ENCODE measurements around the gene FOXP2.

FOXP2 gene

GRCh38 chr7:114658216-114658615, 243.6 kb downstream of the FOXP2 start:
- Histone ChIP-seq H3K36me3 (ENCODE audit: control insufficient read depth in 5 of 5, insufficient read depth in 5 of 5, low read length in 5 of 5) (peaks cover 0 to 6% (median 0%) of the 10 kb centered on the region in 5 donors), H3K9ac (ENCODE audit: low read length in 5 of 5) (no peak overlapping the region), H3K9me3 (ENCODE audit: control insufficient read depth in 5 of 5, low read length in 5 of 5) (no peaks in the 10 kb centered on the region), H3K27ac (ENCODE audit: low read depth, low read length) (no peak overlapping the region), H3K27me3 (ENCODE audit: control insufficient read depth in 5 of 5, insufficient read depth in 4 of 5, low read length in 5 of 5) (no peaks in the 10 kb centered on the region), H3K4me3 (ENCODE audit: low read depth in 1 of 5, low read length in 5 of 5) (no peak overlapping the region), H3K4me1 (ENCODE audit: control insufficient read depth in 5 of 5, insufficient read depth in 5 of 5, low read length in 5 of 5) (peaks cover 0 to 6% (median 5%) of the 10 kb centered on the region in 5 donors)

- Histone ChIP-seq H3K27me3 (ENCODE audit: control insufficient read depth in 5 of 5, insufficient read depth in 4 of 5, low read length in 5 of 5) (no peaks in the 10 kb centered on the region), H3K9ac (ENCODE audit: low read length in 5 of 5) (no peak overlapping the region), H3K4me3 (ENCODE audit: low read depth in 1 of 5, low read length in 5 of 5) (no peak overlapping the region), H3K36me3 (ENCODE audit: control insufficient read depth in 5 of 5, insufficient read depth in 5 of 5, low read length in 5 of 5) (peaks cover 0 to 9% (median 0%) of the 10 kb centered on the region in 5 donors), H3K4me1 (ENCODE audit: control insufficient read depth in 5 of 5, insufficient read depth in 5 of 5, low read length in 5 of 5) (peaks cover 0 to 6% (median 5%) of the 10 kb centered on the region in 5 donors), H3K27ac (ENCODE audit: low read depth, low read length) (no peak overlapping the region), H3K9me3 (ENCODE audit: control insufficient read depth in 5 of 5, low read length in 5 of 5) (no peaks in the 10 kb centered on the region)
Measured at GRCh38 chr7:114659409-114660125, 245.0 kb downstream of the FOXP2 start.

- no peak overlapping the region for H3K4me3 ChIP-seq (ENCODE audit: low read depth in 1 of 5, low read length in 5 of 5)
- H3K9me3 ChIP-seq (ENCODE audit: control insufficient read depth in 5 of 5, low read length in 5 of 5), result no peaks in the 10 kb centered on the region
- no peak overlapping the region for H3K9ac ChIP-seq (ENCODE audit: low read length in 5 of 5)
- no peaks in the 10 kb centered on the region for H3K27me3 ChIP-seq (ENCODE audit: control insufficient read depth in 5 of 5, insufficient read depth in 4 of 5, low read length in 5 of 5)
- peaks cover 0 to 12% (median 0%) of the 10 kb centered on the region in 5 donors for H3K36me3 ChIP-seq (ENCODE audit: control insufficient read depth in 5 of 5, insufficient read depth in 5 of 5, low read length in 5 of 5)
- H3K4me1 ChIP-seq (ENCODE audit: control insufficient read depth in 5 of 5, insufficient read depth in 5 of 5, low read length in 5 of 5), result peaks cover 0 to 6% (median 5%) of the 10 kb centered on the region in 5 donors
- no peak overlapping the region for H3K27ac ChIP-seq (ENCODE audit: low read depth, low read length)
Measured at GRCh38 chr7:114660126-114660486, 245.5 kb downstream of the FOXP2 start.

- peaks cover 0 to 12% (median 0%) of the 10 kb centered on the region in 5 donors for H3K36me3 ChIP-seq (ENCODE audit: control insufficient read depth in 5 of 5, insufficient read depth in 5 of 5, low read length in 5 of 5)
- no peak overlapping the region for H3K27ac ChIP-seq (ENCODE audit: low read depth, low read length)
- no peaks in the 10 kb centered on the region for H3K27me3 ChIP-seq (ENCODE audit: control insufficient read depth in 5 of 5, insufficient read depth in 4 of 5, low read length in 5 of 5)
- H3K9ac ChIP-seq (ENCODE audit: low read length in 5 of 5), result no peak overlapping the region
- peaks cover 0 to 6% (median 5%) of the 10 kb centered on the region in 5 donors for H3K4me1 ChIP-seq (ENCODE audit: control insufficient read depth in 5 of 5, insufficient read depth in 5 of 5, low read length in 5 of 5)
- H3K4me3 ChIP-seq (ENCODE audit: low read depth in 1 of 5, low read length in 5 of 5), result no peak overlapping the region
- no peaks in the 10 kb centered on the region for H3K9me3 ChIP-seq (ENCODE audit: control insufficient read depth in 5 of 5, low read length in 5 of 5)
Measured at GRCh38 chr7:114660753-114661152, 246.1 kb downstream of the FOXP2 start.

- Histone ChIP-seq H3K9me3 (ENCODE audit: control insufficient read depth in 5 of 5, low read length in 5 of 5) (no peaks in the 10 kb centered on the region), H3K4me3 (ENCODE audit: low read depth in 1 of 5, low read length in 5 of 5) (no peak overlapping the region), H3K27ac (ENCODE audit: low read depth, low read length) (no peak overlapping the region), H3K36me3 (ENCODE audit: control insufficient read depth in 5 of 5, insufficient read depth in 5 of 5, low read length in 5 of 5) (peaks cover 0 to 12% (median 0%) of the 10 kb centered on the region in 5 donors), H3K27me3 (ENCODE audit: control insufficient read depth in 5 of 5, insufficient read depth in 4 of 5, low read length in 5 of 5) (no peaks in the 10 kb centered on the region), H3K9ac (ENCODE audit: low read length in 5 of 5) (no peak overlapping the region), H3K4me1 (ENCODE audit: control insufficient read depth in 5 of 5, insufficient read depth in 5 of 5, low read length in 5 of 5) (peaks cover 0 to 6% (median 3%) of the 10 kb centered on the region in 5 donors)
Measured at GRCh38 chr7:114662002-114662677, 247.5 kb downstream of the FOXP2 start.

- Histone ChIP-seq H3K27ac (ENCODE audit: low read depth, low read length) (no peak overlapping the region), H3K4me1 (ENCODE audit: control insufficient read depth in 5 of 5, insufficient read depth in 5 of 5, low read length in 5 of 5) (no peaks in the 10 kb centered on the region), H3K36me3 (ENCODE audit: control insufficient read depth in 5 of 5, insufficient read depth in 5 of 5, low read length in 5 of 5) (peaks cover 0 to 16% (median 0%) of the 10 kb centered on the region in 5 donors), H3K27me3 (ENCODE audit: control insufficient read depth in 5 of 5, insufficient read depth in 4 of 5, low read length in 5 of 5) (no peaks in the 10 kb centered on the region), H3K4me3 (ENCODE audit: low read depth in 1 of 5, low read length in 5 of 5) (no peak overlapping the region), H3K9me3 (ENCODE audit: control insufficient read depth in 5 of 5, low read length in 5 of 5) (no peaks in the 10 kb centered on the region), H3K9ac (ENCODE audit: low read length in 5 of 5) (no peak overlapping the region)
Measured at GRCh38 chr7:114663502-114663901, 248.9 kb downstream of the FOXP2 start.

GRCh38 chr7:114670676-114671075, 256.1 kb downstream of the FOXP2 start:
- H3K36me3 ChIP-seq (ENCODE audit: control insufficient read depth in 5 of 5, insufficient read depth in 5 of 5, low read length in 5 of 5), result peaks cover 0 to 6% (median 0%) of the 10 kb centered on the region in 5 donors

GRCh38 chr7:114671563-114672123, 257.0 kb downstream of the FOXP2 start:
- Histone ChIP-seq H3K4me3 (ENCODE audit: low read depth in 1 of 5, low read length in 5 of 5) (no peak overlapping the region), H3K27me3 (ENCODE audit: control insufficient read depth in 5 of 5, insufficient read depth in 4 of 5, low read length in 5 of 5) (no peaks in the 10 kb centered on the region), H3K9ac (ENCODE audit: low read length in 5 of 5) (no peak overlapping the region), H3K4me1 (ENCODE audit: control insufficient read depth in 5 of 5, insufficient read depth in 5 of 5, low read length in 5 of 5) (peaks cover 0 to 3% (median 0%) of the 10 kb centered on the region in 5 donors), H3K9me3 (ENCODE audit: control insufficient read depth in 5 of 5, low read length in 5 of 5) (no peaks in the 10 kb centered on the region), H3K36me3 (ENCODE audit: control insufficient read depth in 5 of 5, insufficient read depth in 5 of 5, low read length in 5 of 5) (peaks cover 0 to 6% (median 0%) of the 10 kb centered on the region in 5 donors), H3K27ac (ENCODE audit: low read depth, low read length) (no peak overlapping the region)

More at GRCh38 chr7:114670676-114671075, 256.1 kb downstream of the FOXP2 start:
- H3K9ac ChIP-seq (ENCODE audit: low read length in 5 of 5), result no peak overlapping the region
- H3K27ac ChIP-seq (ENCODE audit: low read depth, low read length), result no peak overlapping the region
- peaks cover 0 to 3% (median 0%) of the 10 kb centered on the region in 5 donors for H3K4me1 ChIP-seq (ENCODE audit: control insufficient read depth in 5 of 5, insufficient read depth in 5 of 5, low read length in 5 of 5)
- no peak overlapping the region for H3K4me3 ChIP-seq (ENCODE audit: low read depth in 1 of 5, low read length in 5 of 5)
- no peaks in the 10 kb centered on the region for H3K27me3 ChIP-seq (ENCODE audit: control insufficient read depth in 5 of 5, insufficient read depth in 4 of 5, low read length in 5 of 5)
- H3K9me3 ChIP-seq (ENCODE audit: control insufficient read depth in 5 of 5, low read length in 5 of 5), result no peaks in the 10 kb centered on the region

GRCh38 chr7:114678116-114678515, 263.5 kb downstream of the FOXP2 start:
- Histone ChIP-seq H3K27me3 (ENCODE audit: control insufficient read depth in 5 of 5, insufficient read depth in 4 of 5, low read length in 5 of 5) (no peaks in the 10 kb centered on the region), H3K9me3 (ENCODE audit: control insufficient read depth in 5 of 5, low read length in 5 of 5) (no peaks in the 10 kb centered on the region), H3K9ac (ENCODE audit: low read length in 5 of 5) (no peak overlapping the region), H3K4me3 (ENCODE audit: low read depth in 1 of 5, low read length in 5 of 5) (no peak overlapping the region), H3K36me3 (ENCODE audit: control insufficient read depth in 5 of 5, insufficient read depth in 5 of 5, low read length in 5 of 5) (no peaks in the 10 kb centered on the region), H3K27ac (ENCODE audit: low read depth, low read length) (no peak overlapping the region), H3K4me1 (ENCODE audit: control insufficient read depth in 5 of 5, insufficient read depth in 5 of 5, low read length in 5 of 5) (no peaks in the 10 kb centered on the region)

GRCh38 chr7:114687238-114687637, 272.6 kb downstream of the FOXP2 start:
- no peak overlapping the region for H3K27ac ChIP-seq (ENCODE audit: low read depth, low read length)
- no peaks in the 10 kb centered on the region for H3K27me3 ChIP-seq (ENCODE audit: control insufficient read depth in 5 of 5, insufficient read depth in 4 of 5, low read length in 5 of 5)
- H3K4me3 ChIP-seq (ENCODE audit: low read depth in 1 of 5, low read length in 5 of 5), result no peak overlapping the region
- no peak overlapping the region for H3K9ac ChIP-seq (ENCODE audit: low read length in 5 of 5)
- H3K4me1 ChIP-seq (ENCODE audit: control insufficient read depth in 5 of 5, insufficient read depth in 5 of 5, low read length in 5 of 5), result no peaks in the 10 kb centered on the region
- H3K9me3 ChIP-seq (ENCODE audit: control insufficient read depth in 5 of 5, low read length in 5 of 5), result no peaks in the 10 kb centered on the region
- H3K36me3 ChIP-seq (ENCODE audit: control insufficient read depth in 5 of 5, insufficient read depth in 5 of 5, low read length in 5 of 5), result peaks cover 0 to 17% (median 0%) of the 10 kb centered on the region in 5 donors
